ENCODE measurements around the gene COMMD2.

COMMD2 gene

DNA sequence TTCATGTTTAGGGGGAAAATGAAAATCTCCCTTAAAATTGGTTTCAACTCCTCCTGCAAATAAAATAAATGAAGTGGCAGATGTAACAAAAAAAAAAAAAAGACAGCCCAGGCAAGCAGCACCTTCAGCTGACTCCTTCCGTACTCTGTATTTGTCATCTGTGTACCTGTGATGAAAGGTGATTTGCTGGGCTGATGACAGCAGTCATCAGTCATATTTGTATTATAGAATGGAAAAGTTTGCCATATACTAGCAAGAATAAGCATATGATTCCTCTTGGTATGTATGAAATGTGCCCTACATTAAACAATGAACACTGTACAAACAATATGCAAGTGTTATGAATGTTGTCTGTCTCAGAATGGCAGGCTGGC, 50.3 kb downstream of the COMMD2 start:
- H3K4me3 ChIP-seq (replicated peaks; ENCODE audit: low read depth, low read length) = no peak overlapping the region
- no peak for DNase-seq (ENCODE audit: low read depth)

DNA sequence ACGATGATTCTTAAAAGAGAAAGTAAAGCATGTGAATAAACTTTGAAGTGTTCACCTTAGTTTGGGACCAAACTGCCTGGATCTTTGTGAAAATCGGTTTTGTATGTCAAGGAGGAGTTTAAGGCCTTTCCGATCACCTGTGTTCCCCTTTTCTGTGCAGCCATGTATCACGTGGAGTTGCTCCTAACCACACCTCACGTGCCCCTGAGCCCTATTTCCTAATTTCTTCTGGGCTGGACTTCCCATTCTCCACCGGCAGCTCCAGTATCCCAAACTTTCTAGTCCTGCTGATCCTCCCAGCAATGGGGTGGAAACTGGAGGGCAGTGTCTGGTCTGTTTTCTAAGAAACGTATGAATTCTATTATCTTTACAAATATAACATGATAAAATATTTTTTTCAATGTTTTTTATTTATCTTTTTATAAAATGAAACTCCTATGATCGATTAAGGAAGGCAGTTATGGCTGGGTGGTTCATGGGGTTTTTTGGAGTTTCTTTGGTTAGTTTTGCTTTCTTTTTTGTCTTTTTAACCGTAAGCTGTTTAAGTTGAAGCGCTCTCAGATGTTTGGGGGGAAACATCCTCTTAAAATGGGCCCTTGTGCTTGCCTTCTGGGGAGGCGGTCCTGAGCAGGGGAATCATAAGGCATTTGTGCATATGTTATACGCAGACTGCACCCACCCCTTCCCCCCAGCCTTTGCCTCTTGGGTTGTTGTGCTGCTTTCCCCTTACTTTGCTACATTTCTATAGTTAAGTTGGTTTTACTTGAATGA, 50.9 kb downstream of the COMMD2 start:
- no peak for DNase-seq (ENCODE audit: low read depth)
- TF ChIP-seq, protein P1, sequence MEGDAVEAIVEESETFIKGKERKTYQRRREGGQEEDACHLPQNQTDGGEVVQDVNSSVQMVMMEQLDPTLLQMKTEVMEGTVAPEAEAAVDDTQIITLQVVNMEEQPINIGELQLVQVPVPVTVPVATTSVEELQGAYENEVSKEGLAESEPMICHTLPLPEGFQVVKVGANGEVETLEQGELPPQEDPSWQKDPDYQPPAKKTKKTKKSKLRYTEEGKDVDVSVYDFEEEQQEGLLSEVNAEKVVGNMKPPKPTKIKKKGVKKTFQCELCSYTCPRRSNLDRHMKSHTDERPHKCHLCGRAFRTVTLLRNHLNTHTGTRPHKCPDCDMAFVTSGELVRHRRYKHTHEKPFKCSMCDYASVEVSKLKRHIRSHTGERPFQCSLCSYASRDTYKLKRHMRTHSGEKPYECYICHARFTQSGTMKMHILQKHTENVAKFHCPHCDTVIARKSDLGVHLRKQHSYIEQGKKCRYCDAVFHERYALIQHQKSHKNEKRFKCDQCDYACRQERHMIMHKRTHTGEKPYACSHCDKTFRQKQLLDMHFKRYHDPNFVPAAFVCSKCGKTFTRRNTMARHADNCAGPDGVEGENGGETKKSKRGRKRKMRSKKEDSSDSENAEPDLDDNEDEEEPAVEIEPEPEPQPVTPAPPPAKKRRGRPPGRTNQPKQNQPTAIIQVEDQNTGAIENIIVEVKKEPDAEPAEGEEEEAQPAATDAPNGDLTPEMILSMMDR (IDR thresholded peaks at IDR 0.05; ENCODE audit: low read length, missing control alignments) = no peak
- no peak overlapping the region for H3K4me3 ChIP-seq (replicated peaks; ENCODE audit: low read depth, low read length)

More for the DNA sequence above, 50.3 kb downstream of the COMMD2 start:
- TF ChIP-seq, protein P1 (IDR thresholded peaks at IDR 0.05; ENCODE audit: low read length, missing control alignments) = no peak

Data from fibroblast of pulmonary artery (primary cell).